ENCODE results near the gene RIOK2. TPM values are rescaled to one million over a fixed set of nuclear protein-coding genes. Genes with fewer than 3 reads are reported as not detected.
"Not testable (repeated sequence)": the region's sequence is repeated elsewhere in the genome, so short reads cannot be mapped to it uniquely, and the experiment has no call there.

RIOK2 gene
- total RNA-seq, 1 donor, result 26.0 TPM

- Histone ChIP-seq H3K4me3 (ENCODE audit: low read length) (no peak overlapping the region), H3K4me1 (ENCODE audit: insufficient read depth, low read length) (no peaks in the 10 kb centered on the region), H3K27me3 (ENCODE audit: insufficient read depth, low read length) (no peaks in the 10 kb centered on the region), H3K9me3 (ENCODE audit: low read depth, low read length) (no peaks in the 10 kb centered on the region)
These were observed 33.3 kb downstream of the RIOK2 start for GRCh38 chr5:97149709-97150108.

GRCh38 chr5:97148288-97148687, 34.8 kb downstream of the RIOK2 start:
- H3K4me1 ChIP-seq (ENCODE audit: insufficient read depth, low read length), result no peaks in the 10 kb centered on the region
- no peaks in the 10 kb centered on the region for H3K27me3 ChIP-seq (ENCODE audit: insufficient read depth, low read length)
- H3K4me3 ChIP-seq (ENCODE audit: low read length), result no peak overlapping the region
- no peaks in the 10 kb centered on the region for H3K9me3 ChIP-seq (ENCODE audit: low read depth, low read length)

- Histone ChIP-seq H3K27me3 (ENCODE audit: insufficient read depth, low read length) (no peaks in the 10 kb centered on the region), H3K9me3 (ENCODE audit: low read depth, low read length) (no peaks in the 10 kb centered on the region), H3K4me3 (ENCODE audit: low read length) (no peak overlapping the region), H3K4me1 (ENCODE audit: insufficient read depth, low read length) (no peaks in the 10 kb centered on the region)
These were observed 39.3 kb downstream of the RIOK2 start for GRCh38 chr5:97143704-97144103.

GRCh38 chr5:97142521-97143254, 40.4 kb downstream of the RIOK2 start, which contains the start of gene LIX1:
Gene LIX1 (minus strand): TSS chr5:97142611. CDS start chr5:97142576, 35 bp downstream.
- H3K27me3 ChIP-seq (ENCODE audit: insufficient read depth, low read length), result no peaks in the 10 kb centered on the region
- no peaks in the 10 kb centered on the region for H3K9me3 ChIP-seq (ENCODE audit: low read depth, low read length)
- no peaks in the 10 kb centered on the region for H3K4me1 ChIP-seq (ENCODE audit: insufficient read depth, low read length)

GRCh38 chr5:97141539-97141938, 41.5 kb downstream of the RIOK2 start:
- Histone ChIP-seq H3K9me3 (ENCODE audit: low read depth, low read length) (no peaks in the 10 kb centered on the region), H3K27me3 (ENCODE audit: insufficient read depth, low read length) (no peaks in the 10 kb centered on the region), H3K4me3 (ENCODE audit: low read length) (no peak overlapping the region), H3K4me1 (ENCODE audit: insufficient read depth, low read length) (no peaks in the 10 kb centered on the region)

More at GRCh38 chr5:97142521-97143254, 40.4 kb downstream of the RIOK2 start, which contains the start of gene LIX1:
- no peak within 1 kb of the TSS for H3K4me3 ChIP-seq (ENCODE audit: low read length)

- Histone ChIP-seq H3K9me3 (ENCODE audit: low read depth, low read length) (no peaks in the 10 kb centered on the region), H3K27me3 (ENCODE audit: insufficient read depth, low read length) (no peaks in the 10 kb centered on the region), H3K4me1 (ENCODE audit: insufficient read depth, low read length) (no peaks in the 10 kb centered on the region), H3K4me3 (ENCODE audit: low read length) (no peak overlapping the region)
These were observed 42.0 kb downstream of the RIOK2 start for GRCh38 chr5:97141031-97141430.

GRCh38 chr5:97140250-97140649, 42.8 kb downstream of the RIOK2 start:
- H3K4me1 ChIP-seq (ENCODE audit: insufficient read depth, low read length); H3K9me3 ChIP-seq (ENCODE audit: low read depth, low read length); H3K27me3 ChIP-seq (ENCODE audit: insufficient read depth, low read length); H3K4me3 ChIP-seq (ENCODE audit: low read length): not testable (repeated sequence)

- Histone ChIP-seq H3K9me3 (ENCODE audit: low read depth, low read length) (no peaks in the 10 kb centered on the region), H3K27me3 (ENCODE audit: insufficient read depth, low read length) (no peaks in the 10 kb centered on the region), H3K4me3 (ENCODE audit: low read length) (no peak overlapping the region), H3K4me1 (ENCODE audit: insufficient read depth, low read length) (no peaks in the 10 kb centered on the region)
These were observed 46.6 kb downstream of the RIOK2 start for GRCh38 chr5:97136475-97136874.

- Histone ChIP-seq H3K27me3 (ENCODE audit: insufficient read depth, low read length) (no peaks in the 10 kb centered on the region), H3K4me3 (ENCODE audit: low read length) (no peak overlapping the region), H3K4me1 (ENCODE audit: insufficient read depth, low read length) (no peaks in the 10 kb centered on the region)
These were observed 47.2 kb downstream of the RIOK2 start for GRCh38 chr5:97135868-97136267.

GRCh38 chr5:97134634-97135033, 48.4 kb downstream of the RIOK2 start:
- no peaks in the 10 kb centered on the region for H3K9me3 ChIP-seq (ENCODE audit: low read depth, low read length)
- no peaks in the 10 kb centered on the region for H3K27me3 ChIP-seq (ENCODE audit: insufficient read depth, low read length)
- H3K4me1 ChIP-seq (ENCODE audit: insufficient read depth, low read length), result no peaks in the 10 kb centered on the region
- no peak overlapping the region for H3K4me3 ChIP-seq (ENCODE audit: low read length)

More at GRCh38 chr5:97135868-97136267, 47.2 kb downstream of the RIOK2 start:
- H3K9me3 ChIP-seq (ENCODE audit: low read depth, low read length), result no peaks in the 10 kb centered on the region

GRCh38 chr5:97133101-97133500, 49.9 kb downstream of the RIOK2 start:
- H3K4me3 ChIP-seq (ENCODE audit: low read length), result no peak overlapping the region
- no peaks in the 10 kb centered on the region for H3K27me3 ChIP-seq (ENCODE audit: insufficient read depth, low read length)
- H3K9me3 ChIP-seq (ENCODE audit: low read depth, low read length), result no peaks in the 10 kb centered on the region
- no peaks in the 10 kb centered on the region for H3K4me1 ChIP-seq (ENCODE audit: insufficient read depth, low read length)

GRCh38 chr5:97131921-97132320, 51.1 kb downstream of the RIOK2 start:
- Histone ChIP-seq H3K4me1 (ENCODE audit: insufficient read depth, low read length) (no peaks in the 10 kb centered on the region), H3K27me3 (ENCODE audit: insufficient read depth, low read length) (no peaks in the 10 kb centered on the region), H3K4me3 (ENCODE audit: low read length) (no peak overlapping the region), H3K9me3 (ENCODE audit: low read depth, low read length) (no peaks in the 10 kb centered on the region)

- Histone ChIP-seq H3K27me3 (ENCODE audit: insufficient read depth, low read length) (no peaks in the 10 kb centered on the region), H3K9me3 (ENCODE audit: low read depth, low read length) (no peaks in the 10 kb centered on the region), H3K4me3 (ENCODE audit: low read length) (no peak overlapping the region), H3K4me1 (ENCODE audit: insufficient read depth, low read length) (no peaks in the 10 kb centered on the region)
These were observed 51.8 kb downstream of the RIOK2 start for GRCh38 chr5:97131139-97131710.

- Histone ChIP-seq H3K27me3 (ENCODE audit: insufficient read depth, low read length) (no peaks in the 10 kb centered on the region), H3K4me1 (ENCODE audit: insufficient read depth, low read length) (no peaks in the 10 kb centered on the region), H3K4me3 (ENCODE audit: low read length) (no peak overlapping the region), H3K9me3 (ENCODE audit: low read depth, low read length) (no peaks in the 10 kb centered on the region)
These were observed 55.3 kb downstream of the RIOK2 start for GRCh38 chr5:97127727-97128126.

- Histone ChIP-seq H3K4me1 (ENCODE audit: insufficient read depth, low read length) (no peaks in the 10 kb centered on the region), H3K27me3 (ENCODE audit: insufficient read depth, low read length) (no peaks in the 10 kb centered on the region), H3K9me3 (ENCODE audit: low read depth, low read length) (no peaks in the 10 kb centered on the region), H3K4me3 (ENCODE audit: low read length) (no peak overlapping the region)
These were observed 57.8 kb downstream of the RIOK2 start for GRCh38 chr5:97125125-97125683.

All from mononuclear cell (primary cell).